Peyer's patch (tissue), 4 donors: Measurements from ENCODE around the gene CDX2. TPM values are rescaled to one million over a fixed set of nuclear protein-coding genes. Genes with fewer than 3 reads are reported as not detected.
"Not testable (repeated sequence)": the region's sequence is repeated elsewhere in the genome, so short reads cannot be mapped to it uniquely, and the experiment has no call there.

Experiments
- DNase-seq, 3 donors: peaks; one replicate each; pipeline ENCODE4 v3.0.0-alpha.2; 2017 to 2019
- H3K27ac ChIP-seq, 4 donors: fragments of 200-600 bp; sonication (generic); one replicate each; pipeline ENCODE4 v1.5.1; 2016 to 2019
- H3K27me3 ChIP-seq, 2 donors: fragments of 200-600 bp; sonication (generic); one replicate each; pipeline ENCODE4 v1.5.1; 2019
- H3K36me3 ChIP-seq, 3 donors: fragments of 200-600 bp; sonication (generic); one replicate each; pipeline ENCODE4 v1.5.1; 2016 to 2019
- H3K4me1 ChIP-seq, 4 donors: fragments of 200-600 bp; sonication (generic); one replicate each; pipeline ENCODE4 v1.5.1; 2016 to 2019
- H3K4me3 ChIP-seq, 4 donors: fragments of 200-600 bp; sonication (generic); 1 replicate in 3 of 4; 2 replicates in 1 of 4; pipeline ENCODE4 v1.5.1; 2016 to 2019; ENCODE audit warnings: mild to moderate bottlenecking in 1 of 4
- H3K9me3 ChIP-seq, 4 donors: fragments of 200-600 bp; sonication (generic); one replicate each; pipeline ENCODE4 v1.5.1; 2016 to 2019; ENCODE audit warnings: mild to moderate bottlenecking in 1 of 4
- POLR2A ChIP-seq, 2 donors: fragments of 450-650 bp; IDR thresholded peaks; one replicate each; pipeline ENCODE4 v1.5.1; 2017; ENCODE audit warnings: antibody characterized with exemption in 2 of 2, mild to moderate bottlenecking in 2 of 2, moderate library complexity in 2 of 2
- total RNA-seq, 4 donors: library from RNA; depleted of rRNA; stranded (reverse); fragments of >200 nt; gene quantifications; one replicate each; pipeline ENCODE4 v1.1.0, GENCODE V29; 2016
- TF ChIP-seq, protein P1 (sequence below), 6 experiments: fragments of 450-650 bp in 4 of 6; fragments of 200-600 bp in 2 of 6; sonication (generic) in 1 of 6; IDR thresholded peaks; one replicate each; pipeline ENCODE4 v1.5.1; 2017 to 2019; ENCODE audit warnings: antibody characterized with exemption in 6 of 6, mild to moderate bottlenecking in 3 of 6, moderate library complexity in 1 of 6

Gene CDX2
- total RNA-seq, 4 donors from 2014 or later = 33.0 to 182 (median 136) TPM

DNA sequence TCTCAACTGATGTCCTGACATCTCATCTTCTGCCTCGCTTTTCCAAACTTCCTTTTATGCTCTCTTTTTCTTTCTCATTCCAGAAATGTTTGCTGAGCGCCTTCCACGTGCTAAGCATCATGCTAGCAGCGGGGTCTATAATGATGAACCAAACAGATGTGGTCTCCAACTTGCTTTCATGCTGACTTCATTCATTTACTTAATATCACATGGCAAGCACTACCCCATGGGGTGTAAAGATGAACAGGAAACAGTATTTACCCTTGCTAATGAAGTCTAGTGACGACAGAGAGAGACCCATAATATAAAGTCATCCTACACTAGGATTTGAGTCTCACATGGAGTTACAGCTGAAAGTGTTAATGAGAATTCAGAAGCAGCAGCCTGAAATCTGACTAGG lies 40.9 kb upstream of the CDX2 start:
- TF ChIP-seq, protein P1, sequence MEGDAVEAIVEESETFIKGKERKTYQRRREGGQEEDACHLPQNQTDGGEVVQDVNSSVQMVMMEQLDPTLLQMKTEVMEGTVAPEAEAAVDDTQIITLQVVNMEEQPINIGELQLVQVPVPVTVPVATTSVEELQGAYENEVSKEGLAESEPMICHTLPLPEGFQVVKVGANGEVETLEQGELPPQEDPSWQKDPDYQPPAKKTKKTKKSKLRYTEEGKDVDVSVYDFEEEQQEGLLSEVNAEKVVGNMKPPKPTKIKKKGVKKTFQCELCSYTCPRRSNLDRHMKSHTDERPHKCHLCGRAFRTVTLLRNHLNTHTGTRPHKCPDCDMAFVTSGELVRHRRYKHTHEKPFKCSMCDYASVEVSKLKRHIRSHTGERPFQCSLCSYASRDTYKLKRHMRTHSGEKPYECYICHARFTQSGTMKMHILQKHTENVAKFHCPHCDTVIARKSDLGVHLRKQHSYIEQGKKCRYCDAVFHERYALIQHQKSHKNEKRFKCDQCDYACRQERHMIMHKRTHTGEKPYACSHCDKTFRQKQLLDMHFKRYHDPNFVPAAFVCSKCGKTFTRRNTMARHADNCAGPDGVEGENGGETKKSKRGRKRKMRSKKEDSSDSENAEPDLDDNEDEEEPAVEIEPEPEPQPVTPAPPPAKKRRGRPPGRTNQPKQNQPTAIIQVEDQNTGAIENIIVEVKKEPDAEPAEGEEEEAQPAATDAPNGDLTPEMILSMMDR (IDR thresholded peaks at IDR 0.05) = no peak
- TF ChIP-seq POLR2A (IDR thresholded peaks at IDR 0.05) = no peak
- H3K27ac ChIP-seq = no peak overlapping the region
- no peaks in the 10 kb centered on the region for H3K36me3 ChIP-seq
- H3K27me3 ChIP-seq = no peaks in the 10 kb centered on the region
- no peaks in the 10 kb centered on the region for H3K9me3 ChIP-seq
- no peak overlapping the region for H3K4me3 ChIP-seq
- H3K4me1 ChIP-seq = no peaks in the 10 kb centered on the region
- DNase-seq = no peak

DNA sequence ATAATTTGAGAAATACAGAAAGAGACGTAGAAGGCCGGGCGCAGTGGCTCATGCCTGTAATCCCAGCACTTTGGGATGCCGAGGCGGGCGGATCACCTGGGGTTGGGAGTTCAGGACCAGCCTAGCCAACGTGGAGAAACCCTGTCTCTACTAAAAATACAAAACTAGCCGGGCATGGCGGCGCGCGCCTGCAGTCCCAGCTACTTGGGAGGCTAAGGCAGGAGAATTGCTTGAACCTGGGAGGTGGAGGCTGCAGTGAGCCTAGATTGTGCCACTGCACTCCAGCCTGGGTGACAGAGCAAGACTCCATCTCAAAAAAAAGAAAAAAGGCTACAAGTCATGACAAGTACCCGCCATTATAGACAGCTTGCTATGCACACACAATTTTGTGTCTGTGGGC lies 35.9 kb upstream of the CDX2 start:
- H3K36me3 ChIP-seq, H3K9me3 ChIP-seq, H3K27me3 ChIP-seq, H3K4me1 ChIP-seq, DNase-seq, H3K27ac ChIP-seq, H3K4me3 ChIP-seq: not testable (repeated sequence)

- H3K4me3 ChIP-seq = no peak overlapping the region
- no peaks in the 10 kb centered on the region for H3K36me3 ChIP-seq
- H3K4me1 ChIP-seq = no peaks in the 10 kb centered on the region
- TF ChIP-seq, protein P1 (IDR thresholded peaks at IDR 0.05) = no peak
- no peak for TF ChIP-seq POLR2A (IDR thresholded peaks at IDR 0.05)
- H3K27ac ChIP-seq = no peak overlapping the region
- no peaks in the 10 kb centered on the region for H3K27me3 ChIP-seq
- no peaks in the 10 kb centered on the region for H3K9me3 ChIP-seq
- DNase-seq = no peak
Observed at GRCh38 chr13:28002886-28003698, 34.0 kb upstream of the CDX2 start.

DNA sequence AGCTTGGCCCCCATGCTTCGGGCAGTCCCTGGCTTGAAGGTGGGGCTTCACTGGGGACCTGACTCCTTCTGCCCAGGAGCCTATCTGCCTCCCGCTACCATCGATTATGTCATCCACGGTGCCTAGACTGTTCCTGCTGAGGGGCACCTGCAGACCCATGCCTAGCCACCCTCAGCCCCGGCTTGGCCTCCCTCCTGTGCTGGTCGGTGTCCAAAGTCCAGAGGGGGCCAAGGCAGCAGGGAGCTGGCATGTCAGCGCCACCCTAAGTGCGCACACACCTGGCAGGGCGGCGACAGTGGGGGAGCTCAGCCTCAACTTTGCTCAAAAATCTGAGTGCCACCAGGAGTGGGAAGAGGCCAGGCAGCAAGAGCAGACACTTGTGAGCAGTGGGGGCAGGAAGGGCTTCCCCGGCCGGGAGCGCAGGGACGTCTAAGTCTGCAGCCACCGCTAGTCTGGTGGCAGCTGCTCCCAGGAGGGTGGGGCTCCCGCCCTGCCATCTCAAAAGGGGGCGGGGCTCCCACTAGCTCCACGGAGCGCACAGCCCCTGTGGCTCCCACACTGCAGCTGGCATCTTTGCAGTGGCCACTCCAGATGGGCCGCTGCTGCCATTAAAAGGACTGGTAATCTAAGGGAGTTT lies 32.8 kb upstream of the CDX2 start:
- no peak for TF ChIP-seq POLR2A (IDR thresholded peaks at IDR 0.05)
- TF ChIP-seq, protein P1 (IDR thresholded peaks at IDR 0.05) = no peak
- no peaks in the 10 kb centered on the region for H3K36me3 ChIP-seq
- no peak overlapping the region for H3K4me3 ChIP-seq
- H3K27me3 ChIP-seq = no peaks in the 10 kb centered on the region
- H3K4me1 ChIP-seq = no peaks in the 10 kb centered on the region
- DNase-seq = no peak
- H3K9me3 ChIP-seq = no peaks in the 10 kb centered on the region
- no peak overlapping the region for H3K27ac ChIP-seq

GRCh38 chr13:28001049-28001448 lies 31.9 kb upstream of the CDX2 start:
- H3K4me3 ChIP-seq = no peak overlapping the region
- no peak overlapping the region for H3K27ac ChIP-seq
- no peaks in the 10 kb centered on the region for H3K4me1 ChIP-seq
- no peak for DNase-seq
- H3K9me3 ChIP-seq = no peaks in the 10 kb centered on the region
- H3K27me3 ChIP-seq = no peaks in the 10 kb centered on the region
- no peaks in the 10 kb centered on the region for H3K36me3 ChIP-seq
- TF ChIP-seq, protein P1 (IDR thresholded peaks at IDR 0.05) = no peak
- no peak for TF ChIP-seq POLR2A (IDR thresholded peaks at IDR 0.05)

- H3K27me3 ChIP-seq = no peaks in the 10 kb centered on the region
- no peak for TF ChIP-seq POLR2A (IDR thresholded peaks at IDR 0.05)
- TF ChIP-seq, protein P1 (IDR thresholded peaks at IDR 0.05) = no peak
- no peaks in the 10 kb centered on the region for H3K36me3 ChIP-seq
- no peak for DNase-seq
- H3K4me3 ChIP-seq = no peak overlapping the region
- H3K9me3 ChIP-seq = no peaks in the 10 kb centered on the region
- H3K27ac ChIP-seq = no peak overlapping the region
- no peaks in the 10 kb centered on the region for H3K4me1 ChIP-seq
Observed at GRCh38 chr13:28000567-28000966, 31.5 kb upstream of the CDX2 start.
